ENCODE data around the gene DNAJC5G. TPM values are rescaled to one million over a fixed set of nuclear protein-coding genes. Genes with fewer than 3 reads are reported as not detected.

Gene DNAJC5G
- total and polyA plus RNA-seq, 9 of the 15 experiments (the other 6 are each of a cell fraction or from before 2014, with no cell fraction given): not detected

DNA sequence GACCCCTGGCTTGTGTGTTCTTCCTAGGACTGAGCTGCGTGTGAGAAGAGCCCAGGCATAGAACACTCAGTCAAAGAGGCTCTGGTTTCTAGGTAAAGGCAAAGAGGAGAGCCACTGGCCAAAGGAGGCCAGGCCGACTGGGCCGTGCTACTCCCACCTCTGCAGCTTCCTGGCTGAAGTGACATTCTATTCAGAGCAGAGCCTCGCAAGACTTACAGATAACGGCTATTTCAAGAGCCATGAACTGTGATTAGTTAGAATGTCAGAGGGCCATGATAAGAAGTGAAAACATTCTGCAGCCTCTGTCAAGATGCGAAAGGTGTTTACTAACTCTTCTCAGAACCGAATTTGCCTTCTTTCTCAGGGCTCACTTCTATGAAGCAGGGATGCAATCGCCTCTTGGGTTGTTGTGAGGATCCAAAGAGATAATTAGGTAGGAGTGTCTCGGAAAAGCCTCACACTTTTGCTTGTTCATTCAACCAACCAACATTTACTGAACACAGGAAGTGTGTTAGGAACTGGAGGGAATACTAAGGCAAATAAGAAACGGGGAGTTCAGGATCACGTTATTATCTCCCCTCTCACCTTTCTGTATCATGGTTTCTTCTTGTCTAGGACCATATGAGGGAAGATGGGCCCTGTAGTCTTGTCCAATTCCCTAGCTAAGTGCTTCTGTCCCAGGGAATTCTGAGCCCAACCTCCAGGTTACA lies 3.4 kb upstream of the DNAJC5G start (continued):
- TF ChIP-seq, protein P1, sequence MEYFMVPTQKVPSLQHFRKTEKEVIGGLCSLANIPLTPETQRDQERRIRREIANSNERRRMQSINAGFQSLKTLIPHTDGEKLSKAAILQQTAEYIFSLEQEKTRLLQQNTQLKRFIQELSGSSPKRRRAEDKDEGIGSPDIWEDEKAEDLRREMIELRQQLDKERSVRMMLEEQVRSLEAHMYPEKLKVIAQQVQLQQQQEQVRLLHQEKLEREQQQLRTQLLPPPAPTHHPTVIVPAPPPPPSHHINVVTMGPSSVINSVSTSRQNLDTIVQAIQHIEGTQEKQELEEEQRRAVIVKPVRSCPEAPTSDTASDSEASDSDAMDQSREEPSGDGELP (CRISPR knock-in tag; IDR thresholded peaks at IDR 0.05; ENCODE audit: borderline replicate concordance): 0 out of 2 replicates have a peak, but pooled peaks have one; percentile 7
- TF ChIP-seq ARID1B (IDR thresholded peaks at IDR 0.05): peak; percentile 62; the same call in 1 of the 2 replicates
- TF ChIP-seq EP300 (IDR thresholded peaks at IDR 0.05; ENCODE audit: low read length): peak; percentile 46; the same call in 1 of the 2 replicates
- TF ChIP-seq ZFX (CRISPR knock-in tag; IDR thresholded peaks at IDR 0.05): peak; percentile 43
- TF ChIP-seq OTX1 (CRISPR knock-in tag; IDR thresholded peaks at IDR 0.05): no peak
- no peak for TF ChIP-seq ZC3H11A (IDR thresholded peaks at IDR 0.05; ENCODE audit: low read depth, low read length)
- no peak for TF ChIP-seq ZNF778 (CRISPR knock-in tag; IDR thresholded peaks at IDR 0.05)
- no peak for TF ChIP-seq MIER1 (IDR thresholded peaks at IDR 0.05; ENCODE audit: low read depth)
- TF ChIP-seq, protein P2, sequence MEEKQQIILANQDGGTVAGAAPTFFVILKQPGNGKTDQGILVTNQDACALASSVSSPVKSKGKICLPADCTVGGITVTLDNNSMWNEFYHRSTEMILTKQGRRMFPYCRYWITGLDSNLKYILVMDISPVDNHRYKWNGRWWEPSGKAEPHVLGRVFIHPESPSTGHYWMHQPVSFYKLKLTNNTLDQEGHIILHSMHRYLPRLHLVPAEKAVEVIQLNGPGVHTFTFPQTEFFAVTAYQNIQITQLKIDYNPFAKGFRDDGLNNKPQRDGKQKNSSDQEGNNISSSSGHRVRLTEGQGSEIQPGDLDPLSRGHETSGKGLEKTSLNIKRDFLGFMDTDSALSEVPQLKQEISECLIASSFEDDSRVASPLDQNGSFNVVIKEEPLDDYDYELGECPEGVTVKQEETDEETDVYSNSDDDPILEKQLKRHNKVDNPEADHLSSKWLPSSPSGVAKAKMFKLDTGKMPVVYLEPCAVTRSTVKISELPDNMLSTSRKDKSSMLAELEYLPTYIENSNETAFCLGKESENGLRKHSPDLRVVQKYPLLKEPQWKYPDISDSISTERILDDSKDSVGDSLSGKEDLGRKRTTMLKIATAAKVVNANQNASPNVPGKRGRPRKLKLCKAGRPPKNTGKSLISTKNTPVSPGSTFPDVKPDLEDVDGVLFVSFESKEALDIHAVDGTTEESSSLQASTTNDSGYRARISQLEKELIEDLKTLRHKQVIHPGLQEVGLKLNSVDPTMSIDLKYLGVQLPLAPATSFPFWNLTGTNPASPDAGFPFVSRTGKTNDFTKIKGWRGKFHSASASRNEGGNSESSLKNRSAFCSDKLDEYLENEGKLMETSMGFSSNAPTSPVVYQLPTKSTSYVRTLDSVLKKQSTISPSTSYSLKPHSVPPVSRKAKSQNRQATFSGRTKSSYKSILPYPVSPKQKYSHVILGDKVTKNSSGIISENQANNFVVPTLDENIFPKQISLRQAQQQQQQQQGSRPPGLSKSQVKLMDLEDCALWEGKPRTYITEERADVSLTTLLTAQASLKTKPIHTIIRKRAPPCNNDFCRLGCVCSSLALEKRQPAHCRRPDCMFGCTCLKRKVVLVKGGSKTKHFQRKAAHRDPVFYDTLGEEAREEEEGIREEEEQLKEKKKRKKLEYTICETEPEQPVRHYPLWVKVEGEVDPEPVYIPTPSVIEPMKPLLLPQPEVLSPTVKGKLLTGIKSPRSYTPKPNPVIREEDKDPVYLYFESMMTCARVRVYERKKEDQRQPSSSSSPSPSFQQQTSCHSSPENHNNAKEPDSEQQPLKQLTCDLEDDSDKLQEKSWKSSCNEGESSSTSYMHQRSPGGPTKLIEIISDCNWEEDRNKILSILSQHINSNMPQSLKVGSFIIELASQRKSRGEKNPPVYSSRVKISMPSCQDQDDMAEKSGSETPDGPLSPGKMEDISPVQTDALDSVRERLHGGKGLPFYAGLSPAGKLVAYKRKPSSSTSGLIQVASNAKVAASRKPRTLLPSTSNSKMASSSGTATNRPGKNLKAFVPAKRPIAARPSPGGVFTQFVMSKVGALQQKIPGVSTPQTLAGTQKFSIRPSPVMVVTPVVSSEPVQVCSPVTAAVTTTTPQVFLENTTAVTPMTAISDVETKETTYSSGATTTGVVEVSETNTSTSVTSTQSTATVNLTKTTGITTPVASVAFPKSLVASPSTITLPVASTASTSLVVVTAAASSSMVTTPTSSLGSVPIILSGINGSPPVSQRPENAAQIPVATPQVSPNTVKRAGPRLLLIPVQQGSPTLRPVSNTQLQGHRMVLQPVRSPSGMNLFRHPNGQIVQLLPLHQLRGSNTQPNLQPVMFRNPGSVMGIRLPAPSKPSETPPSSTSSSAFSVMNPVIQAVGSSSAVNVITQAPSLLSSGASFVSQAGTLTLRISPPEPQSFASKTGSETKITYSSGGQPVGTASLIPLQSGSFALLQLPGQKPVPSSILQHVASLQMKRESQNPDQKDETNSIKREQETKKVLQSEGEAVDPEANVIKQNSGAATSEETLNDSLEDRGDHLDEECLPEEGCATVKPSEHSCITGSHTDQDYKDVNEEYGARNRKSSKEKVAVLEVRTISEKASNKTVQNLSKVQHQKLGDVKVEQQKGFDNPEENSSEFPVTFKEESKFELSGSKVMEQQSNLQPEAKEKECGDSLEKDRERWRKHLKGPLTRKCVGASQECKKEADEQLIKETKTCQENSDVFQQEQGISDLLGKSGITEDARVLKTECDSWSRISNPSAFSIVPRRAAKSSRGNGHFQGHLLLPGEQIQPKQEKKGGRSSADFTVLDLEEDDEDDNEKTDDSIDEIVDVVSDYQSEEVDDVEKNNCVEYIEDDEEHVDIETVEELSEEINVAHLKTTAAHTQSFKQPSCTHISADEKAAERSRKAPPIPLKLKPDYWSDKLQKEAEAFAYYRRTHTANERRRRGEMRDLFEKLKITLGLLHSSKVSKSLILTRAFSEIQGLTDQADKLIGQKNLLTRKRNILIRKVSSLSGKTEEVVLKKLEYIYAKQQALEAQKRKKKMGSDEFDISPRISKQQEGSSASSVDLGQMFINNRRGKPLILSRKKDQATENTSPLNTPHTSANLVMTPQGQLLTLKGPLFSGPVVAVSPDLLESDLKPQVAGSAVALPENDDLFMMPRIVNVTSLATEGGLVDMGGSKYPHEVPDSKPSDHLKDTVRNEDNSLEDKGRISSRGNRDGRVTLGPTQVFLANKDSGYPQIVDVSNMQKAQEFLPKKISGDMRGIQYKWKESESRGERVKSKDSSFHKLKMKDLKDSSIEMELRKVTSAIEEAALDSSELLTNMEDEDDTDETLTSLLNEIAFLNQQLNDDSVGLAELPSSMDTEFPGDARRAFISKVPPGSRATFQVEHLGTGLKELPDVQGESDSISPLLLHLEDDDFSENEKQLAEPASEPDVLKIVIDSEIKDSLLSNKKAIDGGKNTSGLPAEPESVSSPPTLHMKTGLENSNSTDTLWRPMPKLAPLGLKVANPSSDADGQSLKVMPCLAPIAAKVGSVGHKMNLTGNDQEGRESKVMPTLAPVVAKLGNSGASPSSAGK (IDR thresholded peaks at IDR 0.05): no peak
- no peak for TF ChIP-seq ZNF239 (CRISPR knock-in tag; IDR thresholded peaks at IDR 0.05)
- 0 out of 2 replicates have a peak, but pooled peaks have one; percentile 37 for TF ChIP-seq HDAC2 (IDR thresholded peaks at IDR 0.05)
- no peak for TF ChIP-seq PCBP2 (IDR thresholded peaks at IDR 0.05; ENCODE audit: low read depth, low read length, poor library complexity, severe bottlenecking)
- TF ChIP-seq, protein P3, sequence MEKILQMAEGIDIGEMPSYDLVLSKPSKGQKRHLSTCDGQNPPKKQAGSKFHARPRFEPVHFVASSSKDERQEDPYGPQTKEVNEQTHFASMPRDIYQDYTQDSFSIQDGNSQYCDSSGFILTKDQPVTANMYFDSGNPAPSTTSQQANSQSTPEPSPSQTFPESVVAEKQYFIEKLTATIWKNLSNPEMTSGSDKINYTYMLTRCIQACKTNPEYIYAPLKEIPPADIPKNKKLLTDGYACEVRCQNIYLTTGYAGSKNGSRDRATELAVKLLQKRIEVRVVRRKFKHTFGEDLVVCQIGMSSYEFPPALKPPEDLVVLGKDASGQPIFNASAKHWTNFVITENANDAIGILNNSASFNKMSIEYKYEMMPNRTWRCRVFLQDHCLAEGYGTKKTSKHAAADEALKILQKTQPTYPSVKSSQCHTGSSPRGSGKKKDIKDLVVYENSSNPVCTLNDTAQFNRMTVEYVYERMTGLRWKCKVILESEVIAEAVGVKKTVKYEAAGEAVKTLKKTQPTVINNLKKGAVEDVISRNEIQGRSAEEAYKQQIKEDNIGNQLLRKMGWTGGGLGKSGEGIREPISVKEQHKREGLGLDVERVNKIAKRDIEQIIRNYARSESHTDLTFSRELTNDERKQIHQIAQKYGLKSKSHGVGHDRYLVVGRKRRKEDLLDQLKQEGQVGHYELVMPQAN (IDR thresholded peaks at IDR 0.05; ENCODE audit: borderline replicate concordance): no peak
- peak; percentile 51; the same call in 1 of the 2 replicates for TF ChIP-seq TCF3 (CRISPR knock-in tag; IDR thresholded peaks at IDR 0.05)

Data from K562 (cell line).